Ovary (tissue), 3 donors: ENCODE results near the gene MAP4.

Source experiments
- EP300 ChIP-seq: sonication (generic); formaldehyde crosslinking; IDR thresholded peaks from one replicate; pipeline ENCODE4 v1.6.1; 2017; ENCODE audit warnings: antibody characterized with exemption
- POLR2A ChIP-seq: fragments of 450-650 bp; IDR thresholded peaks from one replicate; pipeline ENCODE4 v1.6.1; 2017; ENCODE audit warnings: antibody characterized with exemption, mild to moderate bottlenecking, moderate library complexity
- TF ChIP-seq, protein P1 (sequence below), 3 donors: fragments of 450-650 bp in 2 of 3; fragments of 200-600 bp in 1 of 3; IDR thresholded peaks; one replicate each; pipeline versions ENCODE4 v1.5.1 to v1.8.0; 2016 to 2022; ENCODE audit warnings: antibody characterized with exemption in 3 of 3, mild to moderate bottlenecking in 1 of 3
- donor health status: DM: no; HTN: no; CAD: no.

GRCh38 chr3:48058091-48058490, 41.9 kb upstream of the MAP4 start:
- TF ChIP-seq, protein P1, sequence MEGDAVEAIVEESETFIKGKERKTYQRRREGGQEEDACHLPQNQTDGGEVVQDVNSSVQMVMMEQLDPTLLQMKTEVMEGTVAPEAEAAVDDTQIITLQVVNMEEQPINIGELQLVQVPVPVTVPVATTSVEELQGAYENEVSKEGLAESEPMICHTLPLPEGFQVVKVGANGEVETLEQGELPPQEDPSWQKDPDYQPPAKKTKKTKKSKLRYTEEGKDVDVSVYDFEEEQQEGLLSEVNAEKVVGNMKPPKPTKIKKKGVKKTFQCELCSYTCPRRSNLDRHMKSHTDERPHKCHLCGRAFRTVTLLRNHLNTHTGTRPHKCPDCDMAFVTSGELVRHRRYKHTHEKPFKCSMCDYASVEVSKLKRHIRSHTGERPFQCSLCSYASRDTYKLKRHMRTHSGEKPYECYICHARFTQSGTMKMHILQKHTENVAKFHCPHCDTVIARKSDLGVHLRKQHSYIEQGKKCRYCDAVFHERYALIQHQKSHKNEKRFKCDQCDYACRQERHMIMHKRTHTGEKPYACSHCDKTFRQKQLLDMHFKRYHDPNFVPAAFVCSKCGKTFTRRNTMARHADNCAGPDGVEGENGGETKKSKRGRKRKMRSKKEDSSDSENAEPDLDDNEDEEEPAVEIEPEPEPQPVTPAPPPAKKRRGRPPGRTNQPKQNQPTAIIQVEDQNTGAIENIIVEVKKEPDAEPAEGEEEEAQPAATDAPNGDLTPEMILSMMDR (IDR thresholded peaks at IDR 0.05), result no peak
- TF ChIP-seq POLR2A, result no peak
- no peak for TF ChIP-seq EP300
